ENCODE results near the gene CACFD1. TPM values are rescaled to one million over a fixed set of nuclear protein-coding genes. Genes with fewer than 3 reads are reported as not detected.

Gene CACFD1
- total and polyA plus RNA-seq, 2 donors (not counting 3 experiments of a cell fraction or from before 2014, with no cell fraction given): 9.7 to 11.5 TPM

DNA sequence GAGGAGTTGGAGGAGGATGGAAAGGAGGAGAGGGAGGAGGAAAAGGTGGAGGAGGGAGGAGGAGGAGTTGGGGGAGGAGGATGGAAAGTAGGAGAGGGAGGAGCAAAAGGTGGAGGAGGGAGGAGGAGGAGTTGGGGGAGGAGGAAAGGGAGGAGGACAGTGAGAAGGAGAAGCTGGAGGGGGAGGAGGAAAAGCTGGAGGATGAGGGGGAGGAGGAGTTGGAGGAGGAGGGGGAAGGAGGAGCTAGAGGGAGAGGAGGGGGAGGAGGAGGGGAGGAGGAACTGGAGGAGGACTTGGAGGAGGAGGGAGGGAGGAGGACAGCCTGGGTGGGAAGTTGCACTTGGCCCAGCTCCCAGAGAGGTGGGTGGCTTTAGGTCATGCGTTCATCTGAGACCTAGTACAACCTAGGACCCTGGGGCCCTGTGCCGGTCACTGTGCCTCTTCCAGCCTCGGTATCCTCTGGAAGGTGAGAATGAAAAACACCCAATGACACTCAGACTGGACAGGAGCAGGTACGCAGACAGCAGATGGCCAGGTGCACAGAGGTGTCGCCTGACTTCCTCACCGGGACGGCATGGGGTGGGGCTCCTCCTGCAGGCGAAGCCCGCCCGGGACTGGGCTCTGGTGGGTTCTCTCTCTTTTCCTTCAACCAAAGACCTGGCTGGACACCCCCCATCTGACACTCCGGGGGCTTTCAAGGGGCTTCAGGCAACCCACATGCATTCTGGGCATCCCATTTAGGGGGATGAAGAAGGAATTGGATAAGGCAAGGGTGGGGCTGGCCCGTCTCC is 31.3 kb downstream of the CACFD1 start:
- Histone ChIP-seq H3K36me3 (ENCODE audit: control insufficient read depth in 2 of 2, extremely low read depth in 1 of 2, insufficient read depth in 2 of 2, low read length in 2 of 2) (no peaks in the 10 kb centered on the region), H3K4me1 (ENCODE audit: control insufficient read depth, extremely low read depth, insufficient read depth, low read length) (no peaks in the 10 kb centered on the region), H2AFZ (ENCODE audit: low read depth, low read length) (no peak overlapping the region), H3K27ac (ENCODE audit: insufficient read depth, low read depth, low read length) (no peak overlapping the region), H3K9me3 (replicated peaks; ENCODE audit: control insufficient read depth, insufficient read depth, low read length) (no peaks in the 10 kb centered on the region), H3K4me2 (ENCODE audit: insufficient read depth, low read length) (no peak overlapping the region), H3K27me3 (ENCODE audit: control insufficient read depth in 2 of 2, insufficient read depth in 2 of 2, low read length in 2 of 2) (no peaks in the 10 kb centered on the region), H3K4me3 (replicated peaks in 1 of 3; ENCODE audit: insufficient read depth in 1 of 3, low read depth in 1 of 3, low read length in 3 of 3) (no peak overlapping the region), H3K9me1 (replicated peaks; ENCODE audit: control insufficient read depth, extremely low read depth, insufficient read depth, low read length) (no peaks in the 10 kb centered on the region), H4K20me1 (replicated peaks; ENCODE audit: control insufficient read depth, extremely low read depth, insufficient read depth, low read length) (no peaks in the 10 kb centered on the region), H3K79me2 (ENCODE audit: control insufficient read depth, insufficient read depth, low read length) (no peaks in the 10 kb centered on the region), H3K9ac (replicated peaks; ENCODE audit: extremely low read depth, insufficient read depth, low read length) (no peak overlapping the region)
- DNase-seq (ENCODE audit: low read depth, low spot score) (no peak), FAIRE-seq (no peak)
- intact Hi-C loops (cut with micrococcal nuclease): no loop called here
- ChIA-PET POLR2A (no interaction called here), CTCF (interaction anchor here (2.2 kb wide), 1 partner anchor 305 kb away, joined by 9 read pairs; no protein-coding TSS in a partner anchor)
- BruUV-seq (replicated peaks): no TSS peak
- TF ChIP-seq EZH2 (IDR thresholded peaks at IDR 0.05; ENCODE audit: borderline replicate concordance, low read depth, low read length, severe bottlenecking): no peak
- no peak for TF ChIP-seq GATA2 (IDR thresholded peaks at IDR 0.05; ENCODE audit: insufficient read depth, insufficient read length, low read depth, low read length)
- no peak for TF ChIP-seq MYC (IDR thresholded peaks at IDR 0.05; ENCODE audit: low read depth, low read length)
- TF ChIP-seq JUN (IDR thresholded peaks at IDR 0.05; ENCODE audit: borderline replicate concordance, insufficient read depth, insufficient read length, low read depth): no peak
- TF ChIP-seq FOS (IDR thresholded peaks at IDR 0.05; ENCODE audit: borderline replicate concordance, insufficient read depth, low read length): no peak
- no peak for TF ChIP-seq POLR2A (IDR thresholded peaks at IDR 0.05; ENCODE audit: low read depth, low read length)
- no peak for TF ChIP-seq POLR2AphosphoS5 (IDR thresholded peaks at IDR 0.05; ENCODE audit: insufficient read depth, low read depth, low read length)
- TF ChIP-seq, protein P1, sequence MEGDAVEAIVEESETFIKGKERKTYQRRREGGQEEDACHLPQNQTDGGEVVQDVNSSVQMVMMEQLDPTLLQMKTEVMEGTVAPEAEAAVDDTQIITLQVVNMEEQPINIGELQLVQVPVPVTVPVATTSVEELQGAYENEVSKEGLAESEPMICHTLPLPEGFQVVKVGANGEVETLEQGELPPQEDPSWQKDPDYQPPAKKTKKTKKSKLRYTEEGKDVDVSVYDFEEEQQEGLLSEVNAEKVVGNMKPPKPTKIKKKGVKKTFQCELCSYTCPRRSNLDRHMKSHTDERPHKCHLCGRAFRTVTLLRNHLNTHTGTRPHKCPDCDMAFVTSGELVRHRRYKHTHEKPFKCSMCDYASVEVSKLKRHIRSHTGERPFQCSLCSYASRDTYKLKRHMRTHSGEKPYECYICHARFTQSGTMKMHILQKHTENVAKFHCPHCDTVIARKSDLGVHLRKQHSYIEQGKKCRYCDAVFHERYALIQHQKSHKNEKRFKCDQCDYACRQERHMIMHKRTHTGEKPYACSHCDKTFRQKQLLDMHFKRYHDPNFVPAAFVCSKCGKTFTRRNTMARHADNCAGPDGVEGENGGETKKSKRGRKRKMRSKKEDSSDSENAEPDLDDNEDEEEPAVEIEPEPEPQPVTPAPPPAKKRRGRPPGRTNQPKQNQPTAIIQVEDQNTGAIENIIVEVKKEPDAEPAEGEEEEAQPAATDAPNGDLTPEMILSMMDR (IDR thresholded peaks at IDR 0.05; ENCODE audit: extremely low read depth in 1 of 2, insufficient read depth in 1 of 2, low read depth in 1 of 2, low read length in 2 of 2): no peak
- TF ChIP-seq MAX (IDR thresholded peaks at IDR 0.05; ENCODE audit: insufficient read depth, insufficient read length): no peak
- dilution Hi-C loops (cut with MboI; ENCODE audit: extremely low pct_ligation_motif_present, low sequenced_read_pairs): no loop called here

Data from endothelial cell of umbilical vein (primary cell).